ENCODE results near the gene REL. TPM values are rescaled to one million over a fixed set of nuclear protein-coding genes. Genes with fewer than 3 reads are reported as not detected.

Gene REL
- total RNA-seq, 1 experiment from 2014 or later: 11.5 TPM

DNA sequence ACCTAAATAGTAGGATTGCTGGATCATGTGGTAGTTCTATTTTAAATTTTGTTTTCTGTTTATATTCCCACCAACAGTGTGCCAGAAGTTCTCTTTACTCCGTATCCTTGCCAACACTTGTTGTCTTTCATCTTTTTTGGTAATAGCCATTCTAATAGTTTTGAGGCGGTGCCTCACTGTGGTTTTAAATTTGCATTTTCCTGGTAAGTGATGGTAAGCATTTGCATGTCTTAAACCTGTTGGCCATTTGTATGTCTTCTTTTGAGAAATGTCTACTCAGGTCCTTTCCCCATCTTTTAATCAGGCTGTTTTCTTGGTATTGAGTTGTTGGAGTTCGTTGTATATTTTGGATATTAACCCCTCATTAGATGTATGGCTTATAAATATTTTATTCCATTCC lies 51.6 kb downstream of the REL start:
- no TSS peak for BruUV-seq (replicated peaks)
- no peak overlapping the region for H3K4me3 ChIP-seq (ENCODE audit: low read depth, low read length, poor library complexity, severe bottlenecking)
- H3K4me1 ChIP-seq (ENCODE audit: insufficient read depth, low read length, poor library complexity, severe bottlenecking): no peaks in the 10 kb centered on the region
- TF ChIP-seq, protein P1, sequence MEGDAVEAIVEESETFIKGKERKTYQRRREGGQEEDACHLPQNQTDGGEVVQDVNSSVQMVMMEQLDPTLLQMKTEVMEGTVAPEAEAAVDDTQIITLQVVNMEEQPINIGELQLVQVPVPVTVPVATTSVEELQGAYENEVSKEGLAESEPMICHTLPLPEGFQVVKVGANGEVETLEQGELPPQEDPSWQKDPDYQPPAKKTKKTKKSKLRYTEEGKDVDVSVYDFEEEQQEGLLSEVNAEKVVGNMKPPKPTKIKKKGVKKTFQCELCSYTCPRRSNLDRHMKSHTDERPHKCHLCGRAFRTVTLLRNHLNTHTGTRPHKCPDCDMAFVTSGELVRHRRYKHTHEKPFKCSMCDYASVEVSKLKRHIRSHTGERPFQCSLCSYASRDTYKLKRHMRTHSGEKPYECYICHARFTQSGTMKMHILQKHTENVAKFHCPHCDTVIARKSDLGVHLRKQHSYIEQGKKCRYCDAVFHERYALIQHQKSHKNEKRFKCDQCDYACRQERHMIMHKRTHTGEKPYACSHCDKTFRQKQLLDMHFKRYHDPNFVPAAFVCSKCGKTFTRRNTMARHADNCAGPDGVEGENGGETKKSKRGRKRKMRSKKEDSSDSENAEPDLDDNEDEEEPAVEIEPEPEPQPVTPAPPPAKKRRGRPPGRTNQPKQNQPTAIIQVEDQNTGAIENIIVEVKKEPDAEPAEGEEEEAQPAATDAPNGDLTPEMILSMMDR (conservative IDR thresholded peaks at IDR 0.05; ENCODE audit: low read depth, low read length): no peak
- TF ChIP-seq EZH2 (IDR thresholded peaks at IDR 0.05; ENCODE audit: borderline replicate concordance, low read depth, low read length, poor library complexity, severe bottlenecking): no peak
- H3K36me3 ChIP-seq (ENCODE audit: insufficient read depth, low read length, poor library complexity, severe bottlenecking): peaks cover 5% of the 10 kb centered on the region
- no peaks in the 10 kb centered on the region for H3K27me3 ChIP-seq (replicated peaks; ENCODE audit: insufficient read depth, low read depth, low read length, poor library complexity)
- POLR2A ChIA-PET (ENCODE audit: low non-redundant PET): no interaction called here
- DNase-seq (ENCODE audit: low spot score): no peak
- H3K9me3 ChIP-seq (ENCODE audit: low read depth, low read length, poor library complexity, severe bottlenecking): no peaks in the 10 kb centered on the region
- CTCF ChIA-PET: no interaction called here
- intact Hi-C loops (cut with micrococcal nuclease; ENCODE audit: unreplicated experiment): no loop called here
- H3K27ac ChIP-seq (ENCODE audit: low read depth, low read length, poor library complexity, severe bottlenecking): no peak overlapping the region

DNA sequence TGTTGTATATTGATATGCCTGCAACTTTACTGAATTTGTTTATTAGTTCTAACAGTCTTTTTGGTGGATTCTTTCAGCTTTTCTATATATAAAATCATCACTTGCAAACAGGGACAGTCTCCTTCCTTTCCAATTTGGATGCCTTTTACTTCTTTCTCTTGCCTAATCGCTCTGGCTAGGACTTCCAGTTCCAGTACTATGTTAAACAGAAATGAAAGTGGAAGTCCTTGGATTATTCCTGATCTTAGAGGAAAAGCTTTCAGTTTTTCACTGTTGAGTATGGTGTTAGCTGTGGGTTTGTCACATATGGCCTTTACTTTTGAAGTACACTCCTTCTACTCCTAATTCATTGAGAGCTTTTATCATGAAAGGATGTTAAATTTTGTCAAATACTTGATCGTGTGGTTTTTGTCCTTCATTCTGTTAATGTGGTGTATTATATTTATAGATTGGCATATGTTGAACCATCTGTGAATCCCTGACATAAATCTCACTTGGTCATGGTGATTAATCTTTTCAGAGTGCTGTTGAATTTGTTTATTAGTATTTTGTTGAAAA lies 52.9 kb downstream of the REL start:
- POLR2A ChIA-PET (ENCODE audit: low non-redundant PET): interaction anchor here (0.6 kb wide), 1 partner anchor 179 kb away, joined by 5 read pairs; no protein-coding TSS in a partner anchor
- Histone ChIP-seq H3K27me3 (replicated peaks; ENCODE audit: insufficient read depth, low read depth, low read length, poor library complexity) (no peaks in the 10 kb centered on the region), H3K27ac (ENCODE audit: low read depth, low read length, poor library complexity, severe bottlenecking) (no peak overlapping the region), H3K36me3 (ENCODE audit: insufficient read depth, low read length, poor library complexity, severe bottlenecking) (peaks cover 5% of the 10 kb centered on the region), H3K4me3 (ENCODE audit: low read depth, low read length, poor library complexity, severe bottlenecking) (no peak overlapping the region), H3K4me1 (ENCODE audit: insufficient read depth, low read length, poor library complexity, severe bottlenecking) (no peaks in the 10 kb centered on the region), H3K9me3 (ENCODE audit: low read depth, low read length, poor library complexity, severe bottlenecking) (no peaks in the 10 kb centered on the region)
- DNase-seq (ENCODE audit: low spot score): no peak
- CTCF ChIA-PET: no interaction called here
- intact Hi-C loops (cut with micrococcal nuclease; ENCODE audit: unreplicated experiment): no loop called here
- BruUV-seq (replicated peaks): no TSS peak
- TF ChIP-seq EZH2 (IDR thresholded peaks at IDR 0.05; ENCODE audit: borderline replicate concordance, low read depth, low read length, poor library complexity, severe bottlenecking): no peak
- TF ChIP-seq, protein P1 (conservative IDR thresholded peaks at IDR 0.05; ENCODE audit: low read depth, low read length): no peak

DNA sequence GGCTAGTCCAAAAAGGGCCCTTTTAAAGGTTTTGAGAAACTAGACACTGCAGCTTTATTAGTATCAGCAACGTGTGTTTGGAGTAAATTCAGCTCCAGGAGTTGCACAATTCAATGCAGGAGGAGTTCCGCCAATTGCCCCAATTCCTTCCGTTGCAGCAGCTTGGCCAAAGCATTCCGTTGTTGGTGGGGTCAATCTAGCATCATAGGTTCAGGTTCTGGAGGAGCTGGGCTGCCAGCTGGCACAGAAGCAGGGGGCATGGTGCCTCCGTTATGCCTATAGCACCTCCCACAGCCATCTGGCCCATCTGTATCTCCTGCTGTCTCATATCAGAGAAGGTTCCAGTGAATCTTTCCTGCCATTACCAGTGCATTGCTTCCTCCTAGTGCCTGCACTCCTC lies 55.4 kb downstream of the REL start:
- no peak for TF ChIP-seq EZH2 (IDR thresholded peaks at IDR 0.05; ENCODE audit: borderline replicate concordance, low read depth, low read length, poor library complexity, severe bottlenecking)
- TF ChIP-seq, protein P1 (conservative IDR thresholded peaks at IDR 0.05; ENCODE audit: low read depth, low read length): no peak
- no peaks in the 10 kb centered on the region for H3K9me3 ChIP-seq (ENCODE audit: low read depth, low read length, poor library complexity, severe bottlenecking)
- H3K27me3 ChIP-seq (replicated peaks; ENCODE audit: insufficient read depth, low read depth, low read length, poor library complexity): no peaks in the 10 kb centered on the region
- H3K4me1 ChIP-seq (ENCODE audit: insufficient read depth, low read length, poor library complexity, severe bottlenecking): peaks cover 3% of the 10 kb centered on the region
- intact Hi-C loops (cut with micrococcal nuclease; ENCODE audit: unreplicated experiment): no loop called here
- POLR2A ChIA-PET (ENCODE audit: low non-redundant PET): no interaction called here
- BruUV-seq (replicated peaks): no TSS peak
- peaks cover 2% of the 10 kb centered on the region for H3K36me3 ChIP-seq (ENCODE audit: insufficient read depth, low read length, poor library complexity, severe bottlenecking)
- no peak for DNase-seq (ENCODE audit: low spot score)
- no peak overlapping the region for H3K27ac ChIP-seq (ENCODE audit: low read depth, low read length, poor library complexity, severe bottlenecking)
- CTCF ChIA-PET: no interaction called here
- no peak overlapping the region for H3K4me3 ChIP-seq (ENCODE audit: low read depth, low read length, poor library complexity, severe bottlenecking)

Measured in A673 (cell line).